Type B pancreatic cell (in vitro differentiated cells): Measurements from ENCODE around the gene ZNF22. TPM values are rescaled to one million over a fixed set of nuclear protein-coding genes. Genes with fewer than 3 reads are reported as not detected.
A peak's percentile ranks its signal among the peaks of the same experiment; 100 is the strongest.

Experiments used
- DNase-seq: peaks from one replicate; pipeline ENCODE4 v3.0.0; 2021; ENCODE audit warnings: mixed read lengths; ENCODE audit not compliant: unreplicated experiment; ENCODE audit errors: extremely low spot score
- H3K27ac Mint-ChIP-seq: 2 replicates; pipeline ENCODE4 v1.8.0; 2021; ENCODE audit warnings: mild to moderate bottlenecking, mixed read lengths
- H3K27me3 Mint-ChIP-seq: 2 replicates; pipeline ENCODE4 v1.8.0; 2021; ENCODE audit warnings: mixed read lengths
- H3K36me3 Mint-ChIP-seq: 2 replicates; pipeline ENCODE4 v1.8.0; 2021; ENCODE audit warnings: mixed read lengths
- H3K4me1 Mint-ChIP-seq: one replicate; pipeline ENCODE4 v1.8.0; 2021; ENCODE audit warnings: mixed read lengths; ENCODE audit not compliant: unreplicated experiment
- H3K4me3 Mint-ChIP-seq: 2 replicates; pipeline ENCODE4 v1.8.0; 2021; ENCODE audit warnings: mild to moderate bottlenecking, mixed read lengths
- H3K9me3 Mint-ChIP-seq: 2 replicates; pipeline ENCODE4 v1.8.0; 2021; ENCODE audit warnings: mixed read lengths
- CTCF ChIP-seq: fragments of 200-600 bp; sonication (generic); conservative IDR thresholded peaks from 2 replicates; pipeline ENCODE4 v1.5.0; 2021; ENCODE audit warnings: antibody characterized with exemption, mild to moderate bottlenecking
- total RNA-seq: library from RNA; stranded (reverse); gene quantifications from 2 replicates; pipeline ENCODE4 v1.2.1, GENCODE V29; 2021; ENCODE audit warnings: low replicate concordance

The ZNF22 gene
- total RNA-seq, 1 donor from 2014 or later = 39.0 TPM

- H3K4me1 Mint-ChIP-seq = peaks cover 33% of the 10 kb centered on the region
- TF ChIP-seq CTCF = no peak
Measured at GRCh38 chr10:44992070-44992731, 8.5 kb upstream of the ZNF22 start.

DNA sequence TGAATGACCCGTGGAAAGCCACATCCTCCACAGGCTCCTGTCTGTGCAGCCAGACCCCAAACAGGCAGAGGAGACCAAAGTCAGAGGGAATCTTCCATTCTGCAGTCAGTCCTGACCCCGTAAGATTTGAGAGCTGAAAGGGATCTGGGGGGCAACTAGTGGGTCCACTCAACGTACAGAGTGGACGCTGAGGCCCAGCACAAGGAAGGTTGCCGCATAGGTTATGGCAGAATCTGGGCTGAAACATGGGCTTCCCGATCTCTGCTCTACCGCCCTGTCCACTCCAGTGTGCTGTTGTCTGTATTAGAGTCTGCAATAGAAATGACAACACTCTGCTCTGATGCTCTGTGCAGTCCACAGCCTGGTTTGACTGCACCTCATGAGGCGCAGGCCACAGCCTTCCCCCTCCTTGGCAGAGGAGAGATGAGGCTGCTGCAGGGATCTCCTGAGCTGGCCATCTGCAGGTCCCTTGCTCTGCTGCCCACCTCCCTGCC, 7.9 kb upstream of the ZNF22 start:
- no peak overlapping the region for H3K4me3 Mint-ChIP-seq

More at GRCh38 chr10:44992070-44992731, 8.5 kb upstream of the ZNF22 start:
- DNase-seq = no peak
- Mint-ChIP-seq H3K27ac (no peak overlapping the region), H3K9me3 (no peaks in the 10 kb centered on the region), H3K27me3 (no peaks in the 10 kb centered on the region), H3K4me3 (no peak overlapping the region), H3K36me3 (peaks cover 14% of the 10 kb centered on the region)

GRCh38 chr10:44993226-44993921, 7.3 kb upstream of the ZNF22 start:
- no peaks in the 10 kb centered on the region for H3K9me3 Mint-ChIP-seq
- no peak for DNase-seq
- no peak for TF ChIP-seq CTCF
- peaks cover 12% of the 10 kb centered on the region for H3K36me3 Mint-ChIP-seq
- peaks cover 33% of the 10 kb centered on the region for H3K4me1 Mint-ChIP-seq
- H3K4me3 Mint-ChIP-seq = no peak overlapping the region
- H3K27me3 Mint-ChIP-seq = no peaks in the 10 kb centered on the region
- H3K27ac Mint-ChIP-seq = peak overlapping the region; percentile 83

More for the DNA sequence above, 7.9 kb upstream of the ZNF22 start:
- H3K9me3 Mint-ChIP-seq = no peaks in the 10 kb centered on the region
- H3K4me1 Mint-ChIP-seq = peaks cover 33% of the 10 kb centered on the region
- no peak for TF ChIP-seq CTCF
- DNase-seq = no peak
- H3K27me3 Mint-ChIP-seq = no peaks in the 10 kb centered on the region
- peaks cover 14% of the 10 kb centered on the region for H3K36me3 Mint-ChIP-seq
- H3K27ac Mint-ChIP-seq = no peak overlapping the region

DNA sequence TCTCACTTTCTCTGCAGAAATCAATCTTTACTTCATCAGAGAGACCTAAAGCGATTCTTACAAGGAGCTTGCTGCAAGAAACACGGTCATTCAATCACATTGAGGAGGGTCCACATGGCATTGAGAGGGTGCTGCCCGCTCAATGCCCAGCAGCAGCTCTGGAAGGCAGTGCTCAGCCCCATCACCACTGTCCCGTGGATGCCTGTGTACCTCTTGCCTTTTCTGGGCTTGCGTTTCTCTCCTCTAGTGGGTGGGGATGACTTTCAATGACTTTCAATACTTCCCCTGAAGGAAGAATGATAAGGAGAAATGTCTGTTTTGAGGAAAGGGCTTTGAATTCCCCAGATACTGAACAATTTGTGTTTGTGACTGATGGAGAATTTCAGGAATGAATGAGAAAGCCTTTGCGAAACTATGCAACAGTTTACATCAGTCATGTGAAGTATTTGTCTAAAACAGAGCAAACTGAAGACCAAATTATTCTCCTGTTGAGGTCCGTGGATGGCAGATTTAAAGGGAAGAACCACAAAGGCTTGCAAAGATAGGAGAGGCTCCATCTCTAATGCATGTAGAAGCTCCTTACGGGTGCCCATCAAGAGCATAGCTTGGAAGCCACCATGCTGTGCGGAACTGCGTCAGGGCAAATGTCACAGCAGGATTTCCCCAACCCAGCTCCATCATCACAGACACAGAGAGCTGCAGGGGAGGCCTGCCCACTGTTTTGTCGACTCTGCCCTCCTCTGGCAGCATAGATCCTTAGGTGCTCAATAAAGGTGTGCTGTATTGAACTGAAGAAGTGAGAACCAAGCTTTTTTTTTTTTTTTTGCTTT, 6.6 kb upstream of the ZNF22 start:
- no peak for DNase-seq
- Mint-ChIP-seq H3K9me3 (no peaks in the 10 kb centered on the region), H3K27me3 (no peaks in the 10 kb centered on the region), H3K27ac (peak overlapping the region; percentile 83), H3K4me3 (no peak overlapping the region), H3K4me1 (peaks cover 33% of the 10 kb centered on the region), H3K36me3 (peaks cover 8% of the 10 kb centered on the region)
- TF ChIP-seq CTCF = no peak

DNA sequence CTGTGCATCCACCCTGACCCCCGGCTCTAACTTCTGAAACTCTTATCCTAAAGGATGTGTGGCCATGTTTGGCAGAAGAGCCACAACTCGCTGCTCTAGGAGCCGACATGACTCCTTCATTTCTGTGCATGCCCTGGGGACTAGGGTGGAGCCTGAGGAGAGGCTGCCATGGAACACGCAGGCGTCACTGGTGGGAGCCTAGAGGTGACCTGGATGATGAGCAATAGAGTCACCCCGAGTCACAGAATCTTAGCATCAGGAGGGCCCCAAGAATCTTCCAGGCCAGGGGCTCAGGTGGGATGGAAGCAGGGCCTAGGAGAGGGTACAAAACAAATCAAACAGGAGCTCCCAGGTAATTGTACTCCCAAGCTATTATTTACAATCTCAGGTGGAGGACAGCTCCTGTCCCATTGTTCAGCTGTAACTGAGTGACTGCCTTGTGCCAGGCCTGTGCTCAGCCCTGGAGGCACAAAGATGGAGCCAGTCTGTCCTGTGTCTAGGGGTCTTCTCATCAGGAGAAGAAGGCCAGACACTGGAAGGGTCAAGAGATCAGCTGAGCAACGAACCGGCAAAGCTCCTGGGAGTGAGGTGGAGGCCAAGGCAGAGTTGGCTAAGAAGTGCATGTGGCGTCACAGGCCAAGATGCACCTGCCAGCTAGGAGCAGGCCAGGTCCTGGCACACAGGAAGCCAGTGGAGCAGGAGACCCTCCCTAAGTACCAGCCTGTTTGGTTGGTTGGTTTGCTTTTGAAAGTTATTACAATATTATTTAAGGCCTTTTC, 5.8 kb upstream of the ZNF22 start:
- H3K36me3 Mint-ChIP-seq = peaks cover 8% of the 10 kb centered on the region
- TF ChIP-seq CTCF = no peak
- peaks cover 25% of the 10 kb centered on the region for H3K4me1 Mint-ChIP-seq
- H3K27me3 Mint-ChIP-seq = no peaks in the 10 kb centered on the region
- H3K27ac Mint-ChIP-seq = peak overlapping the region; percentile 83
- no peak overlapping the region for H3K4me3 Mint-ChIP-seq
- DNase-seq = no peak
- H3K9me3 Mint-ChIP-seq = no peaks in the 10 kb centered on the region
